Measurements from ENCODE around the gene CD6.

CD6 gene

DNA sequence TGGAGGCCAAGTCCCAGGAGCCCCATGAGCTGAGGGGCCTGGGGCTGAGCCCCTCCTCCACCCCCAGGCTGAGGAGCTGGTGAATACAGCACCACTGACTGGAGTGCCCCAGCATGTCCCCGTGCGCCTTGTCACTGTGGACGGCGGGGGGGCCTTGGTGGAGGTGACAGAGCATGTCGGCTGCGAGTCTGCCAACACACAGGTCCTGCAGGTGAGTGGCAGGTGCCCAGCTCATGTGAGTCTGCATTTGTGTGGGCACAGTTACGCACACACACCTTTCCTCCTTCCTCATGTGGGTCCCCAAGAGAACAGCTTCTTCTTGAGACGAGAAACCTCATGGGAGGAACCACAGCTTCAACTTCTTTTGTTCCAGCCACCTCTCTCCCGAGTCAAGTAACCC lies 39.6 kb upstream of the CD6 start:
- Mint-ChIP-seq H3K36me3 (ENCODE audit: low read depth) (no peaks in the 10 kb centered on the region), H3K27me3 (ENCODE audit: low read depth) (peaks cover 13% of the 10 kb centered on the region), H3K27ac (no peak overlapping the region), H3K9me3 (no peaks in the 10 kb centered on the region), H3K4me3 (no peak overlapping the region), H3K4me1 (ENCODE audit: low read depth) (no peaks in the 10 kb centered on the region)

DNA sequence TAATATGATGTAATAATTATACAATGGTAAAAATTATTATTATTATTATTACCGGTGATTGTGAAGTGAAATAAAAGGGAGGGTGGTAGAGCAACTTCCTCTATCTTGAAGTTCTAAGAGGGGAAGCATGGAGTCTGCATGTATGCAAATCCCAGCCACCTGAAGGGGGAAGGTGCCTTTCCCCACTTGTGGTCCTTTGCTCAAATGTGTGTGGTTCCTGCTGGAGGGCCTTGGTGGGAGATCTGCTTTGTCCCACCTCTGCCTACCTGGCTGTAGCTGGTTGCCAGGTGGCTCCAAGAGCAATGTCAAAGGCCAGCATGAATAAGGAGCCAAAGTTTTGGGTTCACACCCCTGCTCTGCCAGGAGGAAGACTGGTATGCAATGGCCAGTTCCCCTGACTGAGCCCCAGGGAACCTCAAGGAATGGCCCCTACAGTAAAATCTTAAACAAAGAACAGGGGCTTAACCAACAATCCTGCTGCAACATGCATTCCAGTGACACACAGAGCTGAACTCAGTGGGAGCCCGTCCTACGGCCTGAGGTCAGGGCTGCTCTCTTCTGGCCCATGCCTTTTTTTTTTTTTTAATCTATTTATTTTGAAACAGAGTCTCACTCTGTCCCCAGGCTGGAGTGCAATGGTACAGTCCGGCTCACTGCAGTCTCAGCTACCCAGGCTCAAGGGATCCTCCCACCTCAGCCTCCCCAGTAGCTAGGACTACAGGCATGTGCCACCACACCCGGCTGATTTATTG lies 38.7 kb upstream of the CD6 start:
- H3K27ac Mint-ChIP-seq, result no peak overlapping the region
- no peaks in the 10 kb centered on the region for H3K36me3 Mint-ChIP-seq (ENCODE audit: low read depth)
- no peaks in the 10 kb centered on the region for H3K9me3 Mint-ChIP-seq
- H3K27me3 Mint-ChIP-seq (ENCODE audit: low read depth), result peaks cover 5% of the 10 kb centered on the region
- H3K4me1 Mint-ChIP-seq (ENCODE audit: low read depth), result no peaks in the 10 kb centered on the region
- H3K4me3 Mint-ChIP-seq, result no peak overlapping the region

- Mint-ChIP-seq H3K27ac (no peak overlapping the region), H3K36me3 (ENCODE audit: low read depth) (no peaks in the 10 kb centered on the region), H3K9me3 (no peaks in the 10 kb centered on the region), H3K4me3 (no peak overlapping the region), H3K27me3 (ENCODE audit: low read depth) (peaks cover 5% of the 10 kb centered on the region), H3K4me1 (ENCODE audit: low read depth) (no peaks in the 10 kb centered on the region)
These were observed 37.9 kb upstream of the CD6 start for GRCh38 chr11:60933416-60934123.

GRCh38 chr11:60934124-60934789 lies 37.2 kb upstream of the CD6 start:
- H3K9me3 Mint-ChIP-seq, result no peaks in the 10 kb centered on the region
- H3K27ac Mint-ChIP-seq, result no peak overlapping the region
- H3K27me3 Mint-ChIP-seq (ENCODE audit: low read depth), result peaks cover 5% of the 10 kb centered on the region
- H3K4me1 Mint-ChIP-seq (ENCODE audit: low read depth), result no peaks in the 10 kb centered on the region
- H3K4me3 Mint-ChIP-seq, result no peak overlapping the region
- H3K36me3 Mint-ChIP-seq (ENCODE audit: low read depth), result no peaks in the 10 kb centered on the region

DNA sequence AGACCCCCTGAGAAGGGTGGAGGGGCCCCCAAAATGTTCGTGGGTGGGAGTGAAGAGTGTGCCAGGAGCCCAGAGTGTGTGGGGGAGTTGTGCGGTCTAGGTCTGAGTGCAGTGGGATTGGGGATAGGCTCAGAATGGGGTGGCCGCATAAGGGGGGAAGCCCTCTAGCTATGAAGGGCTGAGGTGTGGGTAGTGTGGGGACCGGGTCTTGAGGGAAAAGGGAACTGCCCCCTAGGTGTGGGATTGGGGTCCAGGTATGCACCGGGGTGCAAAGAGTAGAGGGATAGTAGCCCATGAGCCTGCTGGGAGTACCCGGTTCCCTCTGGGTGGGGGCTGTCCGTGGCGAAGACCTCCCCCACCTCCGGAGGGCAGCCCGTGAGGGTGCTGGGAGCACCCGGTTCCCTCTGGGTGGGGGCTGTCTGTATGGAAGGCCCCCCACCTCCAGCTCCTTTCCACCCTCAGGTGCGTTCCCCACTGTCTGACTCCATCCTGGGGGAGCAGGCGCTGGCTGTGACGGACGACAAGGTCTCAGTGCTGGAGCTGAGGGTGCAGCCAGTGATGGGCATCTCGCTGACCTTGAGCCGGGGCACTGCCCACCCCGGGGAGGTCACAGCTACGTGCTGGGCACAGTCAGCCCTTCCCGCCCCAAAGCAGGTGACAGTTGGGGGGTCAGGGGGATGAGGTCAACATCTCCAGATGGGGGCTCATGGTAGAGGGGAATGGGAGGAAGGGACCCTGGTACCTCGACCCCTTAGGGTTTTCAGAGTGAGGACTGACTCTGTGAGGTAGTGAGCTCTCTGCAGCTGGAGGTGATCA lies 36.5 kb upstream of the CD6 start:
- peaks cover under 1% of the 10 kb centered on the region for H3K4me1 Mint-ChIP-seq (ENCODE audit: low read depth)
- H3K4me3 Mint-ChIP-seq, result no peak overlapping the region
- H3K27me3 Mint-ChIP-seq (ENCODE audit: low read depth), result peaks cover 1% of the 10 kb centered on the region

DNA sequence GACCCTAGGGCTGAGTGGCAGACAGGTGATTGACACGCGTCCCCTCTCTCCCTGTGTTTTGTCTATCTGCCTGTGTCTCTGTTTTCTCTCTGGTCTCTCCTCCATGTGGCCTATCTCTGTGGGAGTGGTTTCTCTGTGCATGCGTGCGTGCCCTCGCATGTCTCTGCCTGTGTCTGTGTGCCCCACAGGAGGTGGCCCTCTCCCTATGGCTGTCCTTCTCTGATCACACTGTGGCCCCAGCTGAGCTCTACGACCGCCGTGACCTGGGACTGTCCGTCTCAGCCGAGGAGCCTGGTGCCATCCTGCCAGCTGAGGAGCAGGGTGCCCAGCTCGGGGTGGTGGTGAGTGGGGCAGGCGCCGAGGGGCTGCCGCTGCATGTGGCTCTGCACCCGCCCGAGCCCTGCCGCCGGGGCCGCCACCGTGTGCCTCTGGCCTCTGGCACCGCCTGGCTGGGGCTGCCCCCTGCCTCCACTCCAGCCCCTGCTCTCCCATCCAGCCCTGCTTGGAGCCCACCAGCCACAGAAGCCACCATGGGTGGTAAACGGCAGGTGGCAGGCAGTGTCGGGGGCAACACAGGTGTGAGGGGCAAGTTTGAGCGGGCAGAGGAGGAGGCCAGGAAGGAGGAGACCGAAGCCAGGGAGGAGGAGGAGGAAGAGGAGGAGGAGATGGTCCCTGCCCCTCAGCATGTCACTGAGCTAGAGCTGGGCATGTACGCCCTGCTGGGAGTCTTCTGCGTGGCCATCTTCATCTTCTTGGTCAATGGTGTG lies 35.6 kb upstream of the CD6 start:
- no peak overlapping the region for H3K4me3 Mint-ChIP-seq
- H3K27me3 Mint-ChIP-seq (ENCODE audit: low read depth), result no peaks in the 10 kb centered on the region
- no peak overlapping the region for H3K27ac Mint-ChIP-seq
- H3K36me3 Mint-ChIP-seq (ENCODE audit: low read depth), result no peaks in the 10 kb centered on the region
- H3K4me1 Mint-ChIP-seq (ENCODE audit: low read depth), result peaks cover 2% of the 10 kb centered on the region
- no peaks in the 10 kb centered on the region for H3K9me3 Mint-ChIP-seq

More for the DNA sequence above, 36.5 kb upstream of the CD6 start:
- no peaks in the 10 kb centered on the region for H3K9me3 Mint-ChIP-seq
- H3K36me3 Mint-ChIP-seq (ENCODE audit: low read depth), result no peaks in the 10 kb centered on the region
- no peak overlapping the region for H3K27ac Mint-ChIP-seq

DNA sequence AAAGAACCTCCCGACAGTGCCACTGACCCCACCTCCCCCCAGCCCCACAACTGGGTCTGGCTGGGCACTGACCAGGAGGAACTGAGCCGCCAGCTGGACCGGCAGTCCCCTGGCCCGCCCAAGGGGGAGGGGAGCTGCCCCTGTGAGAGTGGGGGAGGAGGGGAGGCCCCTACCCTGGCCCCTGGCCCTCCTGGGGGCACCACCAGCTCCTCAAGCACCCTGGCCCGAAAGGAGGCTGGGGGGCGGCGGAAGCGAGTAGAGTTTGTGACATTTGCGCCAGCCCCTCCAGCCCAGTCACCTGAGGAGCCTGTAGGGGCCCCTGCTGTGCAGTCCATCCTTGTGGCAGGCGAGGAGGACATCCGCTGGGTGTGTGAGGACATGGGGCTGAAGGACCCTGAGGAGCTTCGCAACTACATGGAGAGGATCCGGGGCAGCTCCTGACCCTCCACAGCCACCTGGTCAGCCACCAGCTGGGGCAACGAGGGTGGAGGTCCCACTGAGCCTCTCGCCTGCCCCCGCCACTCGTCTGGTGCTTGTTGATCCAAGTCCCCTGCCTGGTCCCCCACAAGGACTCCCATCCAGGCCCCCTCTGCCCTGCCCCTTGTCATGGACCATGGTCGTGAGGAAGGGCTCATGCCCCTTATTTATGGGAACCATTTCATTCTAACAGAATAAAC lies 34.9 kb upstream of the CD6 start:
- Mint-ChIP-seq H3K9me3 (no peaks in the 10 kb centered on the region), H3K27ac (no peak overlapping the region), H3K36me3 (ENCODE audit: low read depth) (no peaks in the 10 kb centered on the region), H3K27me3 (ENCODE audit: low read depth) (no peaks in the 10 kb centered on the region), H3K4me3 (no peak overlapping the region), H3K4me1 (ENCODE audit: low read depth) (peaks cover 2% of the 10 kb centered on the region)

DNA sequence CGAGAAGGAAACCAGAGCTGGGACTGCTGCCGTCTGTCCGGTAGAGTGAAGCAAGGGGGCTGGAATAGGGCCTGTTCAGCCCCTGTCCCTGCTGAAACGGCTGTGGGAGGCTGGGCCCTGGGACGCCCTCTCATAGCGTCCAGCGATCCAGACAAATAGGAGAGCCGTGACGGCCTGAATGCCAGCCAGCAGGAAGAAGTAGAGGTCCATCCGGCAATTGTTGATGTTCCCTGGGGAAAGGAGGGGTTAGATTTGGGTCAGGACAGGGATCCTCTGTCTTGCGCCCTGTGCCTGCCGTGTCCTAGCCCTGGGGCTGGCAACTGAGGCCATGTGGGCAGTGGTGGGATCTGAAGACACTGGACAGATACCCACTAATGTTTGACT lies 34.3 kb upstream of the CD6 start:
- H3K27me3 Mint-ChIP-seq (ENCODE audit: low read depth), result no peaks in the 10 kb centered on the region
- H3K4me3 Mint-ChIP-seq, result no peak overlapping the region
- no peaks in the 10 kb centered on the region for H3K9me3 Mint-ChIP-seq
- H3K27ac Mint-ChIP-seq, result no peak overlapping the region
- H3K4me1 Mint-ChIP-seq (ENCODE audit: low read depth), result peaks cover 2% of the 10 kb centered on the region
- no peaks in the 10 kb centered on the region for H3K36me3 Mint-ChIP-seq (ENCODE audit: low read depth)

DNA sequence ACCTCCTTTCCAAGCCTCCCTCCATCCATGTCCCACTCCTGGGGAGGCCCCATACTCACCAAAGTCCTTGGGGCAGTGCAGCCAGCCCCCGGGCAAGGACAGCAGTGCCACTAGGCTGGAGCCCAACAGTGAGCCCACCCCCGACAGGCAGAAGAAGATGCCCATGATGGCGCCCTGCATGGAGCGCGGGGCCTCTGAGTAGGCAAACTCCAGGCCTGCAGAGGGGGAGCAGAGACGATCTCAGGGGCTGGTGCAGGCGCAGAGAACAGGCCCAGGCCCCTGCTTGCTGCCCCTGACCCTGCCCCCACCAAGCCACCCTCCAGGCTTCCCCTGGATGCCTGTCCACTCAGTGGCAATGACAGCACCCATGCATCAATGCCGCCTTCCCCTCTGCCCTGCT lies 33.7 kb upstream of the CD6 start:
- Mint-ChIP-seq H3K4me1 (ENCODE audit: low read depth) (peaks cover 2% of the 10 kb centered on the region), H3K4me3 (no peak overlapping the region), H3K27me3 (ENCODE audit: low read depth) (no peaks in the 10 kb centered on the region), H3K36me3 (ENCODE audit: low read depth) (no peaks in the 10 kb centered on the region), H3K27ac (no peak overlapping the region), H3K9me3 (no peaks in the 10 kb centered on the region)

DNA sequence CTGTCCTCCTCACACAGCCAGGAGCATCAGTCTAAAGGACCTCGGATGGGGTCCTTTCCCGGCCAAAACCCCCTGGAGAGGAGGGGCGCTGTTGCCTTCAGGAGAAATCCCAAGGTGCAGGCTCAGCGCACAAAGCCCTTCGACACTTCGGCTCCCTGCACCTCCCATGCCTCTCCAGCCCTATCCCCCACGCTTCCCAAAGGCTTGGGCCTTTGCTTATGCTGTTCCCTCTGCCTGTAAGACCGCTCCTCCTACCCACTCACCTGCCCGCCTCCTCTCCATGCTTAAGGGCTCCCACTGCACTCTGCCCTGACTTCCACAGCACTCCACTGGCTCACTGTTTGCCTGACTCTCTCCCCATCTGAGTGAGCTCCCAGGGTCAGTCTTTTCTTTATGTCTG lies 33.0 kb upstream of the CD6 start:
- no peaks in the 10 kb centered on the region for H3K36me3 Mint-ChIP-seq (ENCODE audit: low read depth)
- no peak overlapping the region for H3K4me3 Mint-ChIP-seq
- peaks cover 2% of the 10 kb centered on the region for H3K4me1 Mint-ChIP-seq (ENCODE audit: low read depth)
- H3K27me3 Mint-ChIP-seq (ENCODE audit: low read depth), result no peaks in the 10 kb centered on the region
- no peak overlapping the region for H3K27ac Mint-ChIP-seq
- no peaks in the 10 kb centered on the region for H3K9me3 Mint-ChIP-seq

- Mint-ChIP-seq H3K36me3 (ENCODE audit: low read depth) (no peaks in the 10 kb centered on the region), H3K27me3 (ENCODE audit: low read depth) (no peaks in the 10 kb centered on the region), H3K4me1 (ENCODE audit: low read depth) (peaks cover 2% of the 10 kb centered on the region), H3K4me3 (no peak overlapping the region), H3K9me3 (no peaks in the 10 kb centered on the region), H3K27ac (no peak overlapping the region)
These were observed 32.2 kb upstream of the CD6 start for GRCh38 chr11:60939301-60939700.

GRCh38 chr11:60939855-60940254 lies 31.6 kb upstream of the CD6 start:
- H3K27ac Mint-ChIP-seq, result no peak overlapping the region
- H3K4me3 Mint-ChIP-seq, result no peak overlapping the region
- H3K27me3 Mint-ChIP-seq (ENCODE audit: low read depth), result no peaks in the 10 kb centered on the region
- peaks cover 2% of the 10 kb centered on the region for H3K4me1 Mint-ChIP-seq (ENCODE audit: low read depth)
- no peaks in the 10 kb centered on the region for H3K9me3 Mint-ChIP-seq
- H3K36me3 Mint-ChIP-seq (ENCODE audit: low read depth), result no peaks in the 10 kb centered on the region

GRCh38 chr11:60941371-60942119 lies 29.9 kb upstream of the CD6 start:
- Mint-ChIP-seq H3K27ac (no peak overlapping the region), H3K36me3 (ENCODE audit: low read depth) (no peaks in the 10 kb centered on the region), H3K9me3 (no peaks in the 10 kb centered on the region), H3K4me1 (ENCODE audit: low read depth) (peaks cover 2% of the 10 kb centered on the region), H3K27me3 (ENCODE audit: low read depth) (peaks cover 4% of the 10 kb centered on the region), H3K4me3 (no peak overlapping the region)
